Chondrocyte (in vitro differentiated cells): ENCODE data around the gene HPSE2. TPM values are rescaled to one million over a fixed set of nuclear protein-coding genes. Genes with fewer than 3 reads are reported as not detected.

Experiments
- DNase-seq: peaks from one replicate; pipeline ENCODE4 v3.0.0; 2021; ENCODE audit warnings: mixed read lengths, low spot score
- H3K27ac Mint-ChIP-seq: one replicate; pipeline ENCODE4 v1.8.0; 2021; ENCODE audit warnings: mild to moderate bottlenecking, moderate library complexity, mixed read lengths; ENCODE audit not compliant: unreplicated experiment
- H3K27me3 Mint-ChIP-seq: 2 replicates; pipeline ENCODE4 v1.8.0; 2021; ENCODE audit warnings: low read depth, mixed read lengths
- H3K36me3 Mint-ChIP-seq: 2 replicates; pipeline ENCODE4 v1.8.0; 2021; ENCODE audit warnings: low read depth, mixed read lengths
- H3K4me1 Mint-ChIP-seq: 2 replicates; pipeline ENCODE4 v1.8.0; 2021; ENCODE audit warnings: low read depth, mild to moderate bottlenecking, mixed read lengths
- H3K4me3 Mint-ChIP-seq: one replicate; pipeline ENCODE4 v1.8.0; 2021; ENCODE audit warnings: mild to moderate bottlenecking, moderate library complexity, mixed read lengths; ENCODE audit not compliant: unreplicated experiment
- H3K9me3 Mint-ChIP-seq: 2 replicates; pipeline ENCODE4 v1.8.0; 2021; ENCODE audit warnings: low read depth, mixed read lengths
- total RNA-seq: library from RNA; stranded (reverse); gene quantifications from 3 replicates; pipeline ENCODE4 v1.2.1, GENCODE V29; 2021
- TF ChIP-seq, protein P1 (sequence below): fragments of 200-600 bp; sonication (generic); IDR thresholded peaks from 2 replicates; pipeline ENCODE4 v1.5.0; 2021; ENCODE audit warnings: antibody characterized with exemption, mild to moderate bottlenecking, moderate library complexity

Gene HPSE2
- total RNA-seq, 1 donor from 2014 or later: not detected

DNA sequence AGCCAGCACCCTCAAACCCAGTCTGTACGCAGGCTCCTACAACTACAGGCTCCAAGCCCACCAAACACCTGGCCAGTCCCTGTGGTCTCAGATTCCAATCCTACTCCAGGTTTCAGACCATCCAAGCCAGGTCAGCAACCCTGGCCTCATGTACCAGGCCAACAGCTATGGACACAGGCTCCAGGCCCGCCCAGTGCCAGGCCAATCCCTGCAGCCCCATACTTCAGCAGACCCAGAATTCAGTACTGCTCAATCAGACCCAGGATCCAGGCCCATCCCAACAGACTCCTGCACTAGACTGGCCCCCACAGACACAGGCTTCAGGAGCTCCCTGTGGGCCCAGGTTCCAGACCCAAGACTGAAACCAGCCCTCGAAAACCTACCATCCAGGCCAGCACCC is 32.3 kb downstream of the HPSE2 start:
- Mint-ChIP-seq H3K36me3 (no peaks in the 10 kb centered on the region), H3K4me1 (no peaks in the 10 kb centered on the region), H3K9me3 (peaks cover 2% of the 10 kb centered on the region), H3K4me3 (no peak overlapping the region), H3K27ac (no peak overlapping the region), H3K27me3 (no peaks in the 10 kb centered on the region)
- DNase-seq: no peak
- TF ChIP-seq, protein P1, sequence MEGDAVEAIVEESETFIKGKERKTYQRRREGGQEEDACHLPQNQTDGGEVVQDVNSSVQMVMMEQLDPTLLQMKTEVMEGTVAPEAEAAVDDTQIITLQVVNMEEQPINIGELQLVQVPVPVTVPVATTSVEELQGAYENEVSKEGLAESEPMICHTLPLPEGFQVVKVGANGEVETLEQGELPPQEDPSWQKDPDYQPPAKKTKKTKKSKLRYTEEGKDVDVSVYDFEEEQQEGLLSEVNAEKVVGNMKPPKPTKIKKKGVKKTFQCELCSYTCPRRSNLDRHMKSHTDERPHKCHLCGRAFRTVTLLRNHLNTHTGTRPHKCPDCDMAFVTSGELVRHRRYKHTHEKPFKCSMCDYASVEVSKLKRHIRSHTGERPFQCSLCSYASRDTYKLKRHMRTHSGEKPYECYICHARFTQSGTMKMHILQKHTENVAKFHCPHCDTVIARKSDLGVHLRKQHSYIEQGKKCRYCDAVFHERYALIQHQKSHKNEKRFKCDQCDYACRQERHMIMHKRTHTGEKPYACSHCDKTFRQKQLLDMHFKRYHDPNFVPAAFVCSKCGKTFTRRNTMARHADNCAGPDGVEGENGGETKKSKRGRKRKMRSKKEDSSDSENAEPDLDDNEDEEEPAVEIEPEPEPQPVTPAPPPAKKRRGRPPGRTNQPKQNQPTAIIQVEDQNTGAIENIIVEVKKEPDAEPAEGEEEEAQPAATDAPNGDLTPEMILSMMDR: no peak

DNA sequence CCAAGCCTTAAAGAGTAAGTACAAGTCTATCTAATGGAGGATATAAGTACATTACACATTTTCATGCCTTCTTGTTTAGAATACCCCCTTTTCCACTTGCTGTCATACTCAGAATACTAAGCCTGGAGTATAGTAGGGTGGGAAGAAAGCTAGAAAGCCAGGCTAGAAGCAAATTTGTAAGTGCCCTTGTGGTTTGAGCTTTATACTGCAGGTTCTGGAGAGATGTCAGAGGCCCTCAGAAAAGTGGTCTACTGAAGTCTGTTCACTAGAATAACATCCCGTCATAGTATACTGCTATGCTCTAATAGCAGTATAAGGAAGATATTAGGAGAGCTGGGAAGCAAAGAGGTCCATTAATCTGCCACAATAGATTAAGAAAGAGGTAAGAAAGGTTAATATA is 62.7 kb downstream of the HPSE2 start:
- no peak overlapping the region for H3K27ac Mint-ChIP-seq
- no peak for DNase-seq
- H3K9me3 Mint-ChIP-seq: no peaks in the 10 kb centered on the region
- TF ChIP-seq, protein P1: no peak
- no peaks in the 10 kb centered on the region for H3K4me1 Mint-ChIP-seq
- H3K4me3 Mint-ChIP-seq: no peak overlapping the region
- H3K27me3 Mint-ChIP-seq: peaks cover 14% of the 10 kb centered on the region
- H3K36me3 Mint-ChIP-seq: no peaks in the 10 kb centered on the region

DNA sequence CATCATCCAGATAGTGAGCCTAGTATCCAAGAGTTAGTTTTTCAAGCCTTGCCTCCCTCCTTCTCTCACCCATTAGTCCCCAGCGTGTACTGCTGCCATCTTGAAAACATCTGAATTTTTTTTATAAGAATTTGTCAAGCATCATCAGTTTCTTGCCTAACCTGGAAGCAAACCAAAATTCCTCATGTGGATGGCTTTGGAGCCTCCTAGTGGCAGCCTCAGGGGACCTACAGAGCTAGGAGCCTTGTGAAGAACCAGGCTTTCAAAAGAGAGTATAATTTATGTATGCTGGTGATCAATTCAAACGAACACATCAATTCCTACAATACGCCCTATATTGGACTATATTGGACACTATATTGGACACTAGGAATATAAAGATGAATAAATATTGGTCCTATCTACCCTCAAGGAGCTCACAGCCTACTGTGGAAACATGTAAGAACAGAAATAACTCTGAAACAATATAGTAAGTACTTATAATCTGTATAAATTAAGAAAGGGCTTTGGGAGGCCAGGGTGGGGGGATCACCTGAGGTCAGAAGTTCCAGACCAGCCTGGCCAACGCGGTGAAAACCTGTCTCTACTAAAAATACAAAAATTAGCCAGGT is 63.4 kb downstream of the HPSE2 start:
- Mint-ChIP-seq H3K9me3 (no peaks in the 10 kb centered on the region), H3K4me3 (no peak overlapping the region), H3K36me3 (no peaks in the 10 kb centered on the region), H3K27me3 (peaks cover 13% of the 10 kb centered on the region), H3K27ac (no peak overlapping the region), H3K4me1 (no peaks in the 10 kb centered on the region)
- no peak for DNase-seq
- TF ChIP-seq, protein P1: peak; percentile 72

DNA sequence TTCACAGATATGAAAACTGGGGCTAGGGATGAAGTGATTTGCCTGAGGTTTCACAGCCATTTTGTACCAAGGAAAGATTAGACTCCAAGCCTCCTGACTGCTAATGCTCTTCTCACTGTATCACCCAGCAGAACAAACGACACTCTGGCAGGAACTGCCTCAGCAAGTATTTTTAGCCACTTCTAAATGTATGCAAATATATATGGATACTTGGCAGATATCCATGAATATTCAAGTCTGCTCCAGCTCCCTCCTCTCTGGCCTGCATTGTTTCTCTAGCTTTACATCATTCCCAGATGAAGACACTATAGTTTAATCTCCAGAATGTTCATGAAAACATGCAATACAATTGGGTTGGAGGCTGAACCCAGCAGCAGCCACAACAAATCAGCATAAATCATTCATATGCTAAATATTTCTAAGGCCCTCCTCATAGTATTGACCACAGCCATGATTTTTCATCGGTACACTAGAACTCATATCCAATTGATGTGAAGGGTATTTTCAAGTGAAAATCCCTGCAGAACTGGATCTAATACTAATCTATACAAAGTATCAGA is 65.5 kb downstream of the HPSE2 start:
- no peak overlapping the region for H3K27ac Mint-ChIP-seq
- H3K4me1 Mint-ChIP-seq: no peaks in the 10 kb centered on the region
- H3K27me3 Mint-ChIP-seq: peaks cover 1% of the 10 kb centered on the region
- TF ChIP-seq, protein P1: no peak
- no peak overlapping the region for H3K4me3 Mint-ChIP-seq
- DNase-seq: no peak
- peaks cover 2% of the 10 kb centered on the region for H3K9me3 Mint-ChIP-seq
- no peaks in the 10 kb centered on the region for H3K36me3 Mint-ChIP-seq

DNA sequence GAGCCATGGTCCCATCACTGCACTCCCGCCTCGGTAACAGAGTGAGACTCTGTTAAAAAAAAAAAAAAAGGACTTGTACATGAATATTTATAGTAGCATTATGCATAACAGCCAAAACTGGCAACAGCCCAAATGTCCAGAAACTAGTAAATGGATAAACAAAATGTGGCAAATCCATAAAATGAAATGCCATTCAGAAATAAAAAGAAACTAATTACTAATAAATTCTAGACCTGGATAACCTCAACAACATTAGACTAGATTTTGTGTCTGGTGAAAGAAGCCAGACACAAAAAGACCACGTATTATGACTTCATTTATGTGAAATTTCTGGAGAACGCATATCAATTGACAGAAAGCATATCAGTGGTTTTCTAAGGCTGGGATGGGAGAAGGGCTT is 74.5 kb downstream of the HPSE2 start:
- Mint-ChIP-seq H3K36me3 (no peaks in the 10 kb centered on the region), H3K27ac (no peak overlapping the region), H3K4me1 (no peaks in the 10 kb centered on the region), H3K27me3 (peaks cover 2% of the 10 kb centered on the region), H3K4me3 (no peak overlapping the region), H3K9me3 (peaks cover 2% of the 10 kb centered on the region)
- no peak for DNase-seq
- TF ChIP-seq, protein P1: no peak
